K562 (cell line): ENCODE results near the gene NPY4R.
"Not testable (repeated sequence)": the region's sequence is repeated elsewhere in the genome, so short reads cannot be mapped to it uniquely, and the experiment has no call there.

Experiments
- EZH2 ChIP-seq: IDR thresholded peaks from 2 replicates; pipeline ENCODE4 v1.6.1; 2012; ENCODE audit warnings: low read depth, mild to moderate bottlenecking, inconsistent platforms, low read length, borderline replicate concordance
- NCOA6 ChIP-seq: fragments of 450-650 bp; IDR thresholded peaks from 2 replicates; pipeline ENCODE4 v1.6.1; 2017; ENCODE audit warnings: mild to moderate bottlenecking
- RAD21 ChIP-seq, 2 experiments: fragments of 250-450 bp in 1 of 2; fragments of 450-650 bp in 1 of 2; sonication (Bioruptor Pico) in 1 of 2; formaldehyde crosslinking in 1 of 2; IDR thresholded peaks in 1 of 2; conservative IDR thresholded peaks in 1 of 2; 2 replicates each; pipeline versions ENCODE4 v1.4.0 to v1.8.0; 2020 to 2022; ENCODE audit warnings: mild to moderate bottlenecking in 2 of 2, moderate library complexity in 1 of 2
- SP1 ChIP-seq: sonication (generic); formaldehyde crosslinking; IDR thresholded peaks from 2 replicates; pipeline ENCODE4 v1.8.1; 2022; ENCODE audit warnings: mild to moderate bottlenecking, missing genetic modification reagents
- ZHX1 ChIP-seq: fragments of 150-350 bp; conservative IDR thresholded peaks from 2 replicates; pipeline ENCODE4 v1.6.1; 2014; ENCODE audit warnings: low read length
- ZNF274 ChIP-seq: IDR thresholded peaks from 2 replicates; pipeline ENCODE4 v1.6.1; 2011; ENCODE audit warnings: low read depth, mild to moderate bottlenecking, low read length, moderate library complexity, borderline replicate concordance
- ZNF445 ChIP-seq: fragments of 250-450 bp; sonication (Bioruptor Pico); IDR thresholded peaks from 2 replicates; pipeline ENCODE4 v1.4.0; 2020; ENCODE audit warnings: low read depth, mild to moderate bottlenecking, moderate library complexity
- ZNF696 ChIP-seq: fragments of 250-450 bp; sonication (Bioruptor Pico); conservative IDR thresholded peaks from 2 replicates; pipeline ENCODE4 v1.4.0; 2020; ENCODE audit warnings: mild to moderate bottlenecking, moderate library complexity
- ZNF76 ChIP-seq: fragments of 250-450 bp; sonication (Bioruptor Pico); IDR thresholded peaks from 2 replicates; pipeline ENCODE4 v1.4.0; 2020; ENCODE audit warnings: mild to moderate bottlenecking, moderate library complexity, borderline replicate concordance
- TF ChIP-seq, protein P1 (sequence below), 3 experiments: IDR thresholded peaks in 2 of 3; conservative IDR thresholded peaks in 1 of 3; 2 replicates each; pipeline ENCODE4 v1.5.1; 2011 to 2012; ENCODE audit warnings: low read length in 3 of 3, mild to moderate bottlenecking in 3 of 3, control low read depth in 2 of 3, improper control_type of control experiment in 1 of 3, inconsistent platforms in 1 of 3, low read depth in 1 of 3, mixed read lengths in 1 of 3, moderate library complexity in 1 of 3; ENCODE audit not compliant: insufficient read depth in 2 of 3

DNA sequence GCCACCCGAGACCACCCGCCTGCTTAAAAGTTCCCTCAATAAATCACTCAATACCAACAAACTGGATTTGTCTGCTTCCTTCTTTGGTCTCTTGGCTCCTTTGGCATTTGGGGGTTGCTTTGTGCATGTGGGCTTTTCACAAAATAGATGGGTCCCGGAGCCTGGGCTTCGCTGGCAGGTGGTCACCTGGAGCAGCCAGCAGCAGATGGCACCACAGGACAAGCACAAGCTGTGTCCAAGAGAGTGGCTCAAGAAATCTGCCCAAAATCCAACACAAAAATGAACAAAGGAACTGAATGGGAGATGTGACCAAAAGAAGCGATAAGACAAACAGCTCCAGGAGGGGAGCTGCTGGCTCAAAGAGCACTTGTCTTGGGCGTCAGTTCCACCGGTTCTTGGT is 6.2 kb downstream of the NPY4R start:
- TF ChIP-seq ZNF445; ZNF696 (CRISPR knock-in tag); RAD21 (CRISPR knock-in tag; conservative IDR thresholded peaks at IDR 0.05 in 1 of 2, IDR thresholded peaks at IDR 0.05 in 1 of 2); EZH2; SP1 (CRISPR knock-in tag); ZNF274; ZNF76 (CRISPR knock-in tag); NCOA6; ZHX1: not testable (repeated sequence)
- TF ChIP-seq, protein P1, sequence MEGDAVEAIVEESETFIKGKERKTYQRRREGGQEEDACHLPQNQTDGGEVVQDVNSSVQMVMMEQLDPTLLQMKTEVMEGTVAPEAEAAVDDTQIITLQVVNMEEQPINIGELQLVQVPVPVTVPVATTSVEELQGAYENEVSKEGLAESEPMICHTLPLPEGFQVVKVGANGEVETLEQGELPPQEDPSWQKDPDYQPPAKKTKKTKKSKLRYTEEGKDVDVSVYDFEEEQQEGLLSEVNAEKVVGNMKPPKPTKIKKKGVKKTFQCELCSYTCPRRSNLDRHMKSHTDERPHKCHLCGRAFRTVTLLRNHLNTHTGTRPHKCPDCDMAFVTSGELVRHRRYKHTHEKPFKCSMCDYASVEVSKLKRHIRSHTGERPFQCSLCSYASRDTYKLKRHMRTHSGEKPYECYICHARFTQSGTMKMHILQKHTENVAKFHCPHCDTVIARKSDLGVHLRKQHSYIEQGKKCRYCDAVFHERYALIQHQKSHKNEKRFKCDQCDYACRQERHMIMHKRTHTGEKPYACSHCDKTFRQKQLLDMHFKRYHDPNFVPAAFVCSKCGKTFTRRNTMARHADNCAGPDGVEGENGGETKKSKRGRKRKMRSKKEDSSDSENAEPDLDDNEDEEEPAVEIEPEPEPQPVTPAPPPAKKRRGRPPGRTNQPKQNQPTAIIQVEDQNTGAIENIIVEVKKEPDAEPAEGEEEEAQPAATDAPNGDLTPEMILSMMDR (IDR thresholded peaks at IDR 0.05 in 2 of 3, conservative IDR thresholded peaks at IDR 0.05 in 1 of 3; ENCODE audit: insufficient read depth in 2 of 3, low read depth in 1 of 3, low read length in 3 of 3), result not testable (repeated sequence)
